Measurements from ENCODE around the gene DVL1. TPM values are rescaled to one million over a fixed set of nuclear protein-coding genes. Genes with fewer than 3 reads are reported as not detected.

Gene DVL1
- total and polyA plus RNA-seq, 2 of the 13 experiments (the other 11 are each of a cell fraction or from before 2014, with no cell fraction given): 30.8 to 60.4 TPM

- CTCF ChIA-PET (ENCODE audit: low intra/inter-chr PET ratio, low total read pairs): no interaction called here
These were observed 38.9 kb upstream of the DVL1 start for GRCh38 chr1:1388078-1388472.

More at GRCh38 chr1:1388078-1388472, 38.9 kb upstream of the DVL1 start:
- FAIRE-seq (no peak), DNase-seq (ENCODE audit: low spot score) (no peak), ATAC-seq (no peak)
- peaks cover 8% of the 10 kb centered on the region for H3K79me2 ChIP-seq (ENCODE audit: insufficient read depth, low read length)
- no peak overlapping the region for H2AFZ ChIP-seq (ENCODE audit: low read length)
- no peak overlapping the region for H3K4me3 ChIP-seq (replicated peaks in 1 of 3; ENCODE audit: insufficient read depth in 1 of 3, low read depth in 2 of 3, low read length in 3 of 3)
- 97% methylated on average over 16 of the region's 16 CpGs for WGBS (ENCODE audit: low lambda C conversion rate)
- no TSS peak for BruUV-seq (replicated peaks)
- TF ChIP-seq ZFP62 (CRISPR knock-in tag; IDR thresholded peaks at IDR 0.05) (no peak), GPBP1L1 (CRISPR knock-in tag; IDR thresholded peaks at IDR 0.05) (no peak), MNT (IDR thresholded peaks at IDR 0.05) (no peak), ZNF343 (CRISPR knock-in tag; IDR thresholded peaks at IDR 0.05) (no peak), ZNF354B (CRISPR knock-in tag; IDR thresholded peaks at IDR 0.05) (no peak), ZNF180 (CRISPR knock-in tag; IDR thresholded peaks at IDR 0.05; ENCODE audit: borderline replicate concordance, low read depth) (no peak), NFE2L2 (IDR thresholded peaks at IDR 0.05; ENCODE audit: low read length) (no peak), ZNF230 (CRISPR knock-in tag; IDR thresholded peaks at IDR 0.05) (no peak), ZKSCAN8 (CRISPR knock-in tag; IDR thresholded peaks at IDR 0.05; ENCODE audit: borderline replicate concordance) (no peak), TMF1 (CRISPR knock-in tag; IDR thresholded peaks at IDR 0.05; ENCODE audit: low read depth) (no peak), ZIK1 (CRISPR knock-in tag; IDR thresholded peaks at IDR 0.05; ENCODE audit: borderline replicate concordance, low read depth) (no peak), ZNF501 (CRISPR knock-in tag; IDR thresholded peaks at IDR 0.05) (no peak)
- TF ChIP-seq, protein P1, sequence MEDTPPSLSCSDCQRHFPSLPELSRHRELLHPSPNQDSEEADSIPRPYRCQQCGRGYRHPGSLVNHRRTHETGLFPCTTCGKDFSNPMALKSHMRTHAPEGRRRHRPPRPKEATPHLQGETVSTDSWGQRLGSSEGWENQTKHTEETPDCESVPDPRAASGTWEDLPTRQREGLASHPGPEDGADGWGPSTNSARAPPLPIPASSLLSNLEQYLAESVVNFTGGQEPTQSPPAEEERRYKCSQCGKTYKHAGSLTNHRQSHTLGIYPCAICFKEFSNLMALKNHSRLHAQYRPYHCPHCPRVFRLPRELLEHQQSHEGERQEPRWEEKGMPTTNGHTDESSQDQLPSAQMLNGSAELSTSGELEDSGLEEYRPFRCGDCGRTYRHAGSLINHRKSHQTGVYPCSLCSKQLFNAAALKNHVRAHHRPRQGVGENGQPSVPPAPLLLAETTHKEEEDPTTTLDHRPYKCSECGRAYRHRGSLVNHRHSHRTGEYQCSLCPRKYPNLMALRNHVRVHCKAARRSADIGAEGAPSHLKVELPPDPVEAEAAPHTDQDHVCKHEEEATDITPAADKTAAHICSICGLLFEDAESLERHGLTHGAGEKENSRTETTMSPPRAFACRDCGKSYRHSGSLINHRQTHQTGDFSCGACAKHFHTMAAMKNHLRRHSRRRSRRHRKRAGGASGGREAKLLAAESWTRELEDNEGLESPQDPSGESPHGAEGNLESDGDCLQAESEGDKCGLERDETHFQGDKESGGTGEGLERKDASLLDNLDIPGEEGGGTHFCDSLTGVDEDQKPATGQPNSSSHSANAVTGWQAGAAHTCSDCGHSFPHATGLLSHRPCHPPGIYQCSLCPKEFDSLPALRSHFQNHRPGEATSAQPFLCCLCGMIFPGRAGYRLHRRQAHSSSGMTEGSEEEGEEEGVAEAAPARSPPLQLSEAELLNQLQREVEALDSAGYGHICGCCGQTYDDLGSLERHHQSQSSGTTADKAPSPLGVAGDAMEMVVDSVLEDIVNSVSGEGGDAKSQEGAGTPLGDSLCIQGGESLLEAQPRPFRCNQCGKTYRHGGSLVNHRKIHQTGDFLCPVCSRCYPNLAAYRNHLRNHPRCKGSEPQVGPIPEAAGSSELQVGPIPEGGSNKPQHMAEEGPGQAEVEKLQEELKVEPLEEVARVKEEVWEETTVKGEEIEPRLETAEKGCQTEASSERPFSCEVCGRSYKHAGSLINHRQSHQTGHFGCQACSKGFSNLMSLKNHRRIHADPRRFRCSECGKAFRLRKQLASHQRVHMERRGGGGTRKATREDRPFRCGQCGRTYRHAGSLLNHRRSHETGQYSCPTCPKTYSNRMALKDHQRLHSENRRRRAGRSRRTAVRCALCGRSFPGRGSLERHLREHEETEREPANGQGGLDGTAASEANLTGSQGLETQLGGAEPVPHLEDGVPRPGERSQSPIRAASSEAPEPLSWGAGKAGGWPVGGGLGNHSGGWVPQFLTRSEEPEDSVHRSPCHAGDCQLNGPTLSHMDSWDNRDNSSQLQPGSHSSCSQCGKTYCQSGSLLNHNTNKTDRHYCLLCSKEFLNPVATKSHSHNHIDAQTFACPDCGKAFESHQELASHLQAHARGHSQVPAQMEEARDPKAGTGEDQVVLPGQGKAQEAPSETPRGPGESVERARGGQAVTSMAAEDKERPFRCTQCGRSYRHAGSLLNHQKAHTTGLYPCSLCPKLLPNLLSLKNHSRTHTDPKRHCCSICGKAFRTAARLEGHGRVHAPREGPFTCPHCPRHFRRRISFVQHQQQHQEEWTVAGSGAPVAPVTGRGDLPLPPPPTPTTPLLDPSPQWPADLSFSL (CRISPR knock-in tag; IDR thresholded peaks at IDR 0.05): no peak
- H3K4me1 ChIP-seq (ENCODE audit: insufficient read depth, low read length): peaks cover 16% of the 10 kb centered on the region
- peaks cover 28 to 73% of the 10 kb centered on the region in 2 experiments for H3K36me3 ChIP-seq (replicated peaks in 1 of 2; ENCODE audit: control insufficient read depth in 1 of 2, insufficient read depth in 2 of 2, low read length in 2 of 2)
- no peak overlapping the region for H3K27ac ChIP-seq (ENCODE audit: extremely low read length, insufficient read depth, low read length)
- H3K27me3 ChIP-seq (ENCODE audit: control insufficient read depth in 1 of 2, insufficient read depth in 2 of 2, low read length in 2 of 2): no peaks in the 10 kb centered on the region
- POLR2A ChIA-PET: interaction anchor here (1.0 to 6.1 kb wide), 3 partner anchors 8 to 13 kb away, joined by 3 to 43 read pairs (median 13); partner anchors contain the start of genes AURKAIP1 and CCNL2
- H4K20me1 ChIP-seq (ENCODE audit: insufficient read depth, low read length): no peaks in the 10 kb centered on the region; the same call in 1 of the 2 replicates
- in situ Hi-C loops (cut with HindIII; ENCODE audit: extremely low pct_ligation_motif_present, low pct_unique_long_range_greater_than_20kb): no loop called here
- no peak overlapping the region for H3K9ac ChIP-seq (ENCODE audit: insufficient read depth, low read depth, low read length)
- intact Hi-C loops (cut with micrococcal nuclease; ENCODE audit: unreplicated experiment): no loop called here
- no peak overlapping the region for H3K4me2 ChIP-seq (ENCODE audit: low read depth, low read length)
- no peaks in the 10 kb centered on the region for H3K9me3 ChIP-seq (ENCODE audit: low read length)

Data from HepG2 (cell line).